Natural killer cell (primary cell): Measurements from ENCODE around the gene PRTG. TPM values are rescaled to one million over a fixed set of nuclear protein-coding genes. Genes with fewer than 3 reads are reported as not detected.

Experiments
- ATAC-seq, 3 donors: fragments of 150-1000 bp in 2 of 3; fragments of 200-7000 bp in 1 of 3; cut with Tn5 transposase; 1 replicate in 1 of 3; 2 replicates in 2 of 3; pipeline ENCODE4 v1.10.0; 2021; ENCODE audit warnings: mild to moderate bottlenecking in 2 of 3, moderate library complexity in 2 of 3
- DNase-seq, 2 donors: peaks; one replicate each; pipeline versions ENCODE4 v3.0.0 to v3.0.0-alpha.2; 2013 to 2021; ENCODE audit warnings: mixed read lengths in 1 of 2
- H3K27ac ChIP-seq: one replicate; pipeline ENCODE4 v1.5.1; 2013; ENCODE audit warnings: mild to moderate bottlenecking, low read length
- H3K27me3 ChIP-seq: one replicate; pipeline ENCODE4 v1.6.1; 2013; ENCODE audit warnings: low read length; ENCODE audit not compliant: control insufficient read depth, insufficient read depth
- H3K36me3 ChIP-seq: one replicate; pipeline ENCODE4 v1.6.1; 2013; ENCODE audit warnings: low read length; ENCODE audit not compliant: control insufficient read depth, insufficient read depth
- H3K4me1 ChIP-seq: one replicate; pipeline ENCODE4 v1.6.1; 2013; ENCODE audit warnings: low read length; ENCODE audit not compliant: control insufficient read depth, insufficient read depth
- H3K4me3 ChIP-seq: one replicate; pipeline ENCODE4 v1.5.1; 2013; ENCODE audit warnings: low read length
- H3K9me3 ChIP-seq: one replicate; pipeline ENCODE4 v1.6.1; 2013; ENCODE audit warnings: low read length; ENCODE audit not compliant: control insufficient read depth, insufficient read depth
- H3K27ac Mint-ChIP-seq, 2 donors: one replicate each; pipeline ENCODE4 v1.8.0; 2022; ENCODE audit warnings: mild to moderate bottlenecking in 2 of 2, mixed read lengths in 2 of 2, moderate library complexity in 1 of 2
- H3K27me3 Mint-ChIP-seq, 2 donors: one replicate each; pipeline ENCODE4 v1.8.0; 2022; ENCODE audit warnings: low read depth in 2 of 2, mixed read lengths in 2 of 2
- H3K36me3 Mint-ChIP-seq: one replicate; pipeline ENCODE4 v1.8.0; 2022; ENCODE audit warnings: mixed read lengths
- H3K4me1 Mint-ChIP-seq, 2 donors: one replicate each; pipeline ENCODE4 v1.8.0; 2022; ENCODE audit warnings: mixed read lengths in 2 of 2
- H3K4me3 Mint-ChIP-seq: one replicate; pipeline ENCODE4 v1.8.0; 2022; ENCODE audit warnings: mild to moderate bottlenecking, moderate library complexity, mixed read lengths
- H3K9me3 Mint-ChIP-seq, 2 donors: one replicate each; pipeline ENCODE4 v1.8.0; 2022; ENCODE audit warnings: mixed read lengths in 2 of 2
- CTCF ChIP-seq: fragments of 200-600 bp; IDR thresholded peaks from one replicate; pipeline ENCODE4 v1.8.0; 2022; ENCODE audit warnings: antibody characterized with exemption
- WGBS: methylation state at CpG from one replicate; pipeline ENCODE4 v1.1.7; 2013; ENCODE audit warnings: missing lambda C conversion rate; ENCODE audit not compliant: insufficient coverage; 5-methylcytosine and 5-hydroxymethylcytosine counted together
- intact Hi-C: fragments of 100-400 bp; cut with micrococcal nuclease; formaldehyde crosslinking; loops from one replicate; pipeline ENCODE4 v1.14.2; 2022
- total RNA-seq, 4 donors: library from RNA; stranded (reverse); fragments of 120-200 nt in 1 of 4; gene quantifications; one replicate each; pipeline versions ENCODE4 v1.2.3 to v1.2.4, GENCODE V29; 2013 to 2022

PRTG gene
- total RNA-seq, 3 donors from 2014 or later (not counting 1 experiment from before 2014, with no cell fraction given), result not detected

GRCh38 chr15:55633731-55634130 lies 109.2 kb downstream of the PRTG start:
- no peak for DNase-seq
- no peak overlapping the region for H3K4me3 Mint-ChIP-seq
- H3K27me3 ChIP-seq, result no peaks in the 10 kb centered on the region
- no peaks in the 10 kb centered on the region for H3K36me3 Mint-ChIP-seq
- no peak for TF ChIP-seq CTCF
- H3K27me3 Mint-ChIP-seq, result peaks cover 0 to 11% of the 10 kb centered on the region in 2 donors
- no peak overlapping the region for H3K27ac ChIP-seq
- no peaks in the 10 kb centered on the region for H3K9me3 Mint-ChIP-seq
- no peak overlapping the region for H3K27ac Mint-ChIP-seq
- no peak overlapping the region for H3K4me3 ChIP-seq
- H3K4me1 Mint-ChIP-seq, result no peaks in the 10 kb centered on the region
- H3K4me1 ChIP-seq, result no peaks in the 10 kb centered on the region
- no CpG with 5 or more reads among the region's 1 CpG for WGBS
- intact Hi-C loops, result no loop called here
- ATAC-seq, result no peak
- H3K9me3 ChIP-seq, result no peaks in the 10 kb centered on the region
- H3K36me3 ChIP-seq, result no peaks in the 10 kb centered on the region

- ATAC-seq (no peak), DNase-seq (no peak)
- Mint-ChIP-seq H3K4me1 (no peaks in the 10 kb centered on the region), H3K9me3 (no peaks in the 10 kb centered on the region), H3K27ac (no peak overlapping the region), H3K36me3 (no peaks in the 10 kb centered on the region), H3K27me3 (peaks cover 0 to 11% of the 10 kb centered on the region in 2 donors), H3K4me3 (no peak overlapping the region)
- WGBS, result 88% methylated on average over 1 of the region's 2 CpGs
- no peak for TF ChIP-seq CTCF
- no peaks in the 10 kb centered on the region for H3K4me1 ChIP-seq
- H3K27me3 ChIP-seq, result no peaks in the 10 kb centered on the region
- no peaks in the 10 kb centered on the region for H3K9me3 ChIP-seq
- intact Hi-C loops, result no loop called here
- no peak overlapping the region for H3K4me3 ChIP-seq
- no peak overlapping the region for H3K27ac ChIP-seq
- H3K36me3 ChIP-seq, result no peaks in the 10 kb centered on the region
Observed at GRCh38 chr15:55632434-55632833, 110.5 kb downstream of the PRTG start.

GRCh38 chr15:55630858-55631257 lies 112.1 kb downstream of the PRTG start:
- 93% methylated on average over 3 of the region's 3 CpGs for WGBS
- ATAC-seq, result no peak
- Mint-ChIP-seq H3K27ac (no peak overlapping the region), H3K4me3 (no peak overlapping the region), H3K4me1 (no peaks in the 10 kb centered on the region), H3K9me3 (no peaks in the 10 kb centered on the region), H3K27me3 (peaks cover 0 to 11% of the 10 kb centered on the region in 2 donors), H3K36me3 (no peaks in the 10 kb centered on the region)
- no peaks in the 10 kb centered on the region for H3K4me1 ChIP-seq
- H3K27ac ChIP-seq, result no peak overlapping the region
- no peak overlapping the region for H3K4me3 ChIP-seq
- H3K27me3 ChIP-seq, result no peaks in the 10 kb centered on the region
- TF ChIP-seq CTCF, result no peak
- no peaks in the 10 kb centered on the region for H3K36me3 ChIP-seq
- DNase-seq, result no peak
- no peaks in the 10 kb centered on the region for H3K9me3 ChIP-seq
- intact Hi-C loops, result no loop called here

DNA sequence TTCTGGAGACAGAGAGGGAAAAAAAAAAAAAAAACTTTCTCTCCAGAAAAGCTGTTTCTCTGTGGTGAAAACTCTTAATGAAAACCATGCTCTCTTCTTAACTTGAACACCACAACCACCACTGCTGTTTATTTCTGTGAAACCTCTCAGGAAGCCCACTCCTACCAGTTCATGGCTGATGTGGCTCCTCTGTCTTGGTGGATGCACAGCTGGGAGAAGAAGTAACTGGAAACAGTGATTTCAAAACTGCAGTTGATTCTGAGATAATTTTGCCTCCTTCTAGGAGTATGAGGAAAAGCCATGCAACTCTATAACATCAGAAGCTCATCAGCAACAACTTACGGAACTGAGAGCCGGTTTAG lies 114.6 kb downstream of the PRTG start:
- no peaks in the 10 kb centered on the region for H3K27me3 ChIP-seq
- H3K4me3 ChIP-seq, result no peak overlapping the region
- no peaks in the 10 kb centered on the region for H3K4me1 Mint-ChIP-seq
- no peaks in the 10 kb centered on the region for H3K36me3 ChIP-seq
- no peak for ATAC-seq
- no peak for TF ChIP-seq CTCF
- H3K4me3 Mint-ChIP-seq, result no peak overlapping the region
- H3K36me3 Mint-ChIP-seq, result no peaks in the 10 kb centered on the region
- WGBS, result no CpG with 5 or more reads among the region's 2 CpGs
- intact Hi-C loops, result no loop called here
- no peak overlapping the region for H3K27ac Mint-ChIP-seq
- peaks cover 0 to 8% of the 10 kb centered on the region in 2 donors for H3K27me3 Mint-ChIP-seq
- H3K4me1 ChIP-seq, result no peaks in the 10 kb centered on the region
- no peak for DNase-seq
- H3K9me3 Mint-ChIP-seq, result no peaks in the 10 kb centered on the region
- H3K27ac ChIP-seq, result no peak overlapping the region
- H3K9me3 ChIP-seq, result no peaks in the 10 kb centered on the region
